ENCODE results near the gene TNNC1.

DNA sequence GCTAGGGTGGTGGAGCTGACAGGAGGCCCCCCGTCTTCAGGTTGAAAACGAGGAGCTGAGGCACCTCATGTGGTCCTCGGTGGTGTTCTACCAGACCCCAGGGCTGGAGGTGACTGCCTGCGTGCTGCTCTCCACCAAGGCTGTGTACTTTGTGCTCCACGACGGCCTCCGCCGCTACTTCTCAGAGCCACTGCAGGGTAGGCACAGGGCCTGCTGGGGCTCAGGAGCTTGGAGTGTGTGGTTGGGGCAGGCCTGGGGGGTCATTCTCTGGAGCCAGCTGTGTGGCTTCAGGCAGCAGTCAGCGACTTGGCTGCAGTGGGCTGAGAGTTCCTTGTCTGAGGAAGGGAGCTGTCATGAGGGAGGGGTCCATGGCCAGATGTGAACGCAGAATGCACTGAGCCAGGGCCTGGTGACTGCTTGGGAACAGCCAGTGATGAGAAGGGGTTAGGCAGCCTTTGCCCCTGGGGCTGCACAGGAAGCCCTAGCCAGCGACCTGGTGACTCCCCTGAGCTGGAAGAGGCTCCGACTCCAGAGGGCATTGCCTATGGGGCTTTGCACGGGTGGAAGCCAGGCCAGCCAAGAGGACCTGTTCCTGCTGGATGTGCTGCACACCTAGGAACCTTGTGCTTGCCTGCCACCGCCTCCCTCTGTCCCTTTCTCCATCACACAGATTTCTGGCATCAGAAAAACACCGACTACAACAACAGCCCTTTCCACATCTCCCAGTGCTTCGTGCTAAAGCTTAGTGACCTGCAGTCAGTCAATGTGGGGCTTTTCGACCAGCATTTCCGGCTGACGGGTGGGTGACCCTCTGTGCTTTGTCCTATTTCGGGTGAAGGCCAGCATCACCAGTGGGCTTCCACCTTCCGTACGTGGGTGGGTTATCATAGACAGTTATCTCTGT is 36.4 kb upstream of the TNNC1 start:
- TF ChIP-seq POLR2AphosphoS5 (IDR thresholded peaks at IDR 0.05), result no peak
- TF ChIP-seq POLR2A (IDR thresholded peaks at IDR 0.05; ENCODE audit: low read depth), result no peak
- TF ChIP-seq, protein P1, sequence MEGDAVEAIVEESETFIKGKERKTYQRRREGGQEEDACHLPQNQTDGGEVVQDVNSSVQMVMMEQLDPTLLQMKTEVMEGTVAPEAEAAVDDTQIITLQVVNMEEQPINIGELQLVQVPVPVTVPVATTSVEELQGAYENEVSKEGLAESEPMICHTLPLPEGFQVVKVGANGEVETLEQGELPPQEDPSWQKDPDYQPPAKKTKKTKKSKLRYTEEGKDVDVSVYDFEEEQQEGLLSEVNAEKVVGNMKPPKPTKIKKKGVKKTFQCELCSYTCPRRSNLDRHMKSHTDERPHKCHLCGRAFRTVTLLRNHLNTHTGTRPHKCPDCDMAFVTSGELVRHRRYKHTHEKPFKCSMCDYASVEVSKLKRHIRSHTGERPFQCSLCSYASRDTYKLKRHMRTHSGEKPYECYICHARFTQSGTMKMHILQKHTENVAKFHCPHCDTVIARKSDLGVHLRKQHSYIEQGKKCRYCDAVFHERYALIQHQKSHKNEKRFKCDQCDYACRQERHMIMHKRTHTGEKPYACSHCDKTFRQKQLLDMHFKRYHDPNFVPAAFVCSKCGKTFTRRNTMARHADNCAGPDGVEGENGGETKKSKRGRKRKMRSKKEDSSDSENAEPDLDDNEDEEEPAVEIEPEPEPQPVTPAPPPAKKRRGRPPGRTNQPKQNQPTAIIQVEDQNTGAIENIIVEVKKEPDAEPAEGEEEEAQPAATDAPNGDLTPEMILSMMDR (IDR thresholded peaks at IDR 0.05), result no peak
- no peak for TF ChIP-seq EP300 (IDR thresholded peaks at IDR 0.05)
